Measurements from ENCODE around the gene AQP10.
A peak's percentile ranks its signal among the peaks of the same experiment; 100 is the strongest.

AQP10 gene

DNA sequence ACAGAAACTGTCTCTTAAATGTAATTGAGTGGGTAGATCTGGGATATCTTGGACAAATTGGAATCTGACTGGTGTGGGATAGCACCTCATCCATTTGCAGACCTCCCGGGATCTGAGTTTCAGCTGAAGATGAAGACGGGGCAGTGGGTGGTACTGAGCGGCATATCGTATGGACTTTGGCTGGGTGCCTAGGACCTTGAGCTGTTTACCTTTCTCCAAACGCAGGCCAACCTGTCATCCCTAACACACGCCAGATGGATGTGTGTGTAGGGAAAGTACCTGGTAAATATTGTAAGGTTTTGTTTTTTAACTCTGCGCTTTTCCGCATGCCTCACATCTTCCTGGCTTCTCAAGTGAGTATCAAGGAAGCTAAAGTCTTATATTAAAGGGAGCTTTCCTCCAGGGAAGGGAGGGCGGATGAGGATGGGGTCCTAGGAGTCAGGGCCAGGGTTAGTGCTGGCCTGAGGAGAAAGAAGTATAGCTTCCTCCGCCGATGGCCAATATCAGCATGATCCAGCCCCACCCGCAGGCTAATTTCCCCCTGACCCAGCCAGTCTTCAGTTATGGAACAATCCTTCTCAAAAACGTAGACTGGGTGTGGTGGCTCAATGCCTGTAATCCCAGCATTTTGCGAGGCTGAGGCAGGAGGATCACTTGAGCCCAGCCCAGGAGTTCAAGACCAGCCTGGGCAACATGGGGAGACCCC lies 30.6 kb downstream of the AQP10 start:
- H3K4me3 ChIP-seq (ENCODE audit: low read depth, low read length) = no peak overlapping the region
- TF ChIP-seq, protein P1, sequence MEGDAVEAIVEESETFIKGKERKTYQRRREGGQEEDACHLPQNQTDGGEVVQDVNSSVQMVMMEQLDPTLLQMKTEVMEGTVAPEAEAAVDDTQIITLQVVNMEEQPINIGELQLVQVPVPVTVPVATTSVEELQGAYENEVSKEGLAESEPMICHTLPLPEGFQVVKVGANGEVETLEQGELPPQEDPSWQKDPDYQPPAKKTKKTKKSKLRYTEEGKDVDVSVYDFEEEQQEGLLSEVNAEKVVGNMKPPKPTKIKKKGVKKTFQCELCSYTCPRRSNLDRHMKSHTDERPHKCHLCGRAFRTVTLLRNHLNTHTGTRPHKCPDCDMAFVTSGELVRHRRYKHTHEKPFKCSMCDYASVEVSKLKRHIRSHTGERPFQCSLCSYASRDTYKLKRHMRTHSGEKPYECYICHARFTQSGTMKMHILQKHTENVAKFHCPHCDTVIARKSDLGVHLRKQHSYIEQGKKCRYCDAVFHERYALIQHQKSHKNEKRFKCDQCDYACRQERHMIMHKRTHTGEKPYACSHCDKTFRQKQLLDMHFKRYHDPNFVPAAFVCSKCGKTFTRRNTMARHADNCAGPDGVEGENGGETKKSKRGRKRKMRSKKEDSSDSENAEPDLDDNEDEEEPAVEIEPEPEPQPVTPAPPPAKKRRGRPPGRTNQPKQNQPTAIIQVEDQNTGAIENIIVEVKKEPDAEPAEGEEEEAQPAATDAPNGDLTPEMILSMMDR (IDR thresholded peaks at IDR 0.05; ENCODE audit: borderline replicate concordance, insufficient read depth, low read depth, low read length) = no peak

DNA sequence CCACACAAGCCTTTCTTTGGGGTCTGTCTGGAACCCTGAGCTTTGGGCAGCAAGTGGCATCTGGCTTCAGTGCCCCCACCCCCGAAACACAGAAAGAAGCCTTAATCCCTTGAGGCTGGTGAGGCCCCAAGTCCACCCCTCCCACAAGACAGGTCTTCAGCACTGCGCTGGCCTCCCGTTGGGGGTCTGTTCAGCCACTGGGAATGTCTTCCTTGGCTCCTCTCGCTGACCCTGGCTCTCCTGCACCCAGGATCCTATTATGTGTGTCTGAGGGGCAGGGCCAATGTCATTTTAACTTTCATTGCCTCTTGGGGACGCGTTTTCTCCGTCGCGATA lies 31.3 kb downstream of the AQP10 start:
- no peak overlapping the region for H3K4me3 ChIP-seq (ENCODE audit: low read depth, low read length)
- TF ChIP-seq, protein P1 (IDR thresholded peaks at IDR 0.05; ENCODE audit: borderline replicate concordance, insufficient read depth, low read depth, low read length) = no peak

DNA sequence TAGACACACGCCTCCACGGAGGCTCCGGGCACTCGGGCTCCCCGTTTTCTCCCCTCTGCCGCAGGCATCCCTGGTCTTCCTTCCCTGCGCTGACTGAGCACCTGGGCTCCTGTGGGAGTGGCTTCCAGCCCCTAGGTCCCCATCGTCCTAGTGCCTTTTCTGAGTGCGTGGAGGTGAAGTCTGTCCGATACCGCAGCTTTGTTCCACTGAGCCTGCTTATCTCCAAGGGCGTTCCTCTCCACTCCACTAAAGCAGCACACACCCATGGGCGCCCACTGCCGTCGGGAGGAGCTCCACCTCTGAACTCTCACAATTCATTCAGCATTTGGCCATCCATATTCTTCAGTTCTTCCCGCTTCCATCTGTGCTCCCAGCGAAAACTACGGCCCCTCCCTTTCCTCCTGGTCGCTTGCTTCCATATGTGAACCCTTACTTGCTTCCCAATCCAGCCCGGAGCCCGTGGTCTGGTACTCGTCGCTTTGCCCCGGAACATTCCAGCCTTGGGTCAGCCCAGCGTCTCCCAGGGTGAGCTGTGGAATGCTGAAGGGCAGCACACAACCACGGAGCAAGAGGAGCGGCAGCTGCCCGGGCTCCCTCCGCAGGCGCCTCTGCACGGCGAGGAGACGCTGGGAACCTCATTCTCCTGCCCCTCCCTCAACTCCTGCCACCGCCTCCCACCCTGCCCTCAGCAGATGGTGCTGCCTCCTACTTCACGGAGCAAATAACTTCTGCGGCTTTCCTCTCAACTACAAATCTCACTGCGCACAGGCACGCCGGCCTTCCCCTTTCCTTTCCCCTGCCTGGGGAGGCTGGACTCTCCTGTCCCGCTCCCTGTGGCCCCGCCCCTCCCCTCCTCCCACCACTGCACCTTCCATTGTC lies 31.9 kb downstream of the AQP10 start:
- H3K4me3 ChIP-seq (ENCODE audit: low read depth, low read length) = peak overlapping the region; percentile 32
- TF ChIP-seq, protein P1 (IDR thresholded peaks at IDR 0.05; ENCODE audit: borderline replicate concordance, insufficient read depth, low read depth, low read length) = 0 out of 2 replicates have a peak, but pooled peaks have one; percentile 4

DNA sequence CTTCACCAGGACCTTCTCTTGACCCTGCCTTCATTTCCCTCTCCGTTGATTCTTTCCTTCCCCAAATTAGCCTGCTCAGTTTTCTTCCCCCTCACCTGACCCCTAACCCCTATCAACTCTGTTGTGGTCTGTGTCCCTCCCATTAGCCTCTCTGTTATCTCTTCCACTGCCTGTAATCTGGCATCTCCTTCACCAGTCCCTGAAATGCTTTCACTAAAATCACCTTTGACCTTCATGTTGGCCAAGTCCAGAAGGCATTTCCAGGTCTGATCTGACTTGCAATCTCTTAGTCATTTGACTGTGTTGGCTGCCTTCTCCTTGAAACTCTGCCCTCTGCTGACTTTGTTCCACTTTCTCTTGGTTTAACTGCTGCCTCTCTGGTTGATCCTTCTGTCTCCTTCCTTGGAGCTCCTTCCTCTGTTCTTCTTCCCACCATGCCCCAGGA lies 32.6 kb downstream of the AQP10 start:
- TF ChIP-seq, protein P1 (IDR thresholded peaks at IDR 0.05; ENCODE audit: borderline replicate concordance, insufficient read depth, low read depth, low read length) = peak; percentile 25; the same call in 1 of the 2 replicates
- H3K4me3 ChIP-seq (ENCODE audit: low read depth, low read length) = no peak overlapping the region

DNA sequence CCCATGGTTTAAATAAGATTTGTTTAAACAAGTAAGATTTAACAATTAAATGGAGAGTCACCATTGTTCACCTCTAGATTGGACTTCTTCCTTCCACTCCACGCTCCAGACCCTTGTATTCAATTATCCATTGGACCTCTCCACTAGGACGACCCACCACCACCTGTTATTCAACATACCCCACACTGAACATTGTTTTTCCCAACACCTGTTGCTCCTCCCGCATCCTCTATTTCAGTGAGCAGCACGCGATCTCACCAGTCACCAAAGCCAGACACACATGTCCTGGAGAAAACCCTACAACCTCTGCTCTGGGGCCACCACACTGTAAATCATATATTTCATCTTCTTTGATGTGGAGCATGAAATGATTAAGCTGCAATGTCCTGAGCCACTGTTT lies 33.1 kb downstream of the AQP10 start:
- H3K4me3 ChIP-seq (ENCODE audit: low read depth, low read length) = no peak overlapping the region
- TF ChIP-seq, protein P1 (IDR thresholded peaks at IDR 0.05; ENCODE audit: borderline replicate concordance, insufficient read depth, low read depth, low read length) = no peak

DNA sequence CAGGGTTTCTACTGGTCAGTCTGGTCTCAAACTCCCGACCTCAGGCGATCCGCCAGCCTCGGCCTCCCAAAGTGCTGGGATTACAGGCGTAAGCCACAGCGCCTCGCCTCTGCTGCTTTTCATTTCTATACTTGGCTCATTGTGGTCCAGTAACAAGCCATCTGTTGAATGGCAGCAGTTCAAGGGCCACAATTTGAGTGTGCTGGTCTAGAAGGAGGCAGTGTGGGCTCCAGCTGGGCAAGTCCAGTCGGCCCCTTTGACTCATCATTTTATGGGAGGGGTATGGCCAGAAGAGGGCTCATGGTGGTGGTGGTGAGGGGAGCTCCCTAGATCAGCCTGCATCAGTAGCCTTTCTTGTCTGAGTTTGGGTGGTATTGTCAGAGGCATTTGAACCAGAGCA lies 37.6 kb downstream of the AQP10 start:
- no peak overlapping the region for H3K4me3 ChIP-seq (ENCODE audit: low read depth, low read length)
- TF ChIP-seq, protein P1 (IDR thresholded peaks at IDR 0.05; ENCODE audit: borderline replicate concordance, insufficient read depth, low read depth, low read length) = no peak

Measured in GM12875 (cell line).